IPS-11a (cell line): ENCODE measurements around the gene VPS26B.
"Not testable (repeated sequence)": the region's sequence is repeated elsewhere in the genome, so short reads cannot be mapped to it uniquely, and the experiment has no call there.

Experiments used
- H3K4me3 ChIP-seq: one replicate; pipeline ENCODE4 v1.5.1; 2013; ENCODE audit warnings: low read depth, low read length, control low read depth

Gene VPS26B

DNA sequence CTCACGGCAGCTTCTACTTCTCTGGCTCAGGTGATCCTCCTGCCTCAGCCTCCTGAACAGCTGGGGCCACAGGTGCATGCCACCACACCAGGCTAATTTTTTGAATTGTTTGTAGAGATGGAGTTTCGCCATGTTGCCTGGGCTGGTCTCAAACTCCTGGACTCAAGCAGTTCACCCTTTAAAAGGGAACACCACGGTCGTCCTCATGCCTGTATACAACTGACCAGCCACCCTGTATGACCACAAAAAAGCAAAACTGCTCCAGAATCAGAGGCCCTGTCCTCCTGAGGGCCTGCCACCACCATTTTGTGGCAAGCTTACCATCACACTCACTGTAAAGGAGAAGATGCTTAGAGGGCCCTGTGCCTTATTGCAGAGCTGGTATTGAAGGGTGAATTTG, 53.9 kb downstream of the VPS26B start:
- H3K4me3 ChIP-seq, result no peak overlapping the region

- not testable (repeated sequence) for H3K4me3 ChIP-seq
Observed at GRCh38 chr11:134281635-134282034, 57.2 kb downstream of the VPS26B start.

DNA sequence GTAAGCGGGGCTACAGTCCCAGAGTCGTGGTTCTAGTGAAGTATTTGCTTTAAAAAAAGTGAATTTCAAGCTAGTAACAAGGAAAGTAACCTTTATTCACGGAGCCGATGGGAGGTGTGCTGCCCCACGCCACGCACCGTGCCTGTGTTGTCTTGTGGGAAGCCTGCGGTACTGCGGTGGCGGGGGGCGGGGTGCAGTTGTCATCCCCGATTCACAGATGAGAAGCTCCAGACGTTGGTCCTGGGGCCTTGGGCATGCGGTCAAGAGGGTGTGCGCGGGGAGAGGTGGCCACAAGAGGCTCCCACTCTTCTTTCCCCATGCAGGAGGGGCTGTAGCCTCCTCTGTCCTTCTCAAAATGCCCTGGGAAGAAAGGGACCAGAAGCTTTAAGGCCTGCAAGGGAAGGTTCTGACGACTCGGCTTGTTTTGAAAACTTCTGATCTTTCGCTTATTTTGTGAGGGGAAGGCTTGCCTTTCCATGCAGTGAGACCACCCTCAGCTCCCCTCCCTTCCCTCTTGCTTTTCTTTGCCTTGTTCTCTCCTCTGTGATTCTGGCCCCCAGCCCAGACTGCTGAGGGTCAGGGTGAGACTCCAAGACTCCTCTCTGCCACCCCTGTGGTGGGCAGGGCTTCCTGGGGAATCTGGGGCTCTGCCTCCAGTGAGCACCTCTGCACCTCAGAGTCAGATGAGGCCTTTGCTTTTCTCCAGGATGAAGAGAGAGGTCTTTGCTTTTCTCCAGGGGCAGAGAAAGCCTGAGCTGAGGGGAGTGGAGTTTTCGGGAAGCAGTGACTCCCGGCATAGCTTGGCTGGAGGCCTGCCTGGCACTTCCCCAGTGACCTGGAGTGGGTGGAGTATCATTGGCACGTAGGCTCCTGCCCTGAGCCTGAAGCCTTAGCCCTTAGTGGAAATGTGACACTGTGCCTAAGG, 57.9 kb downstream of the VPS26B start:
- no peak overlapping the region for H3K4me3 ChIP-seq

DNA sequence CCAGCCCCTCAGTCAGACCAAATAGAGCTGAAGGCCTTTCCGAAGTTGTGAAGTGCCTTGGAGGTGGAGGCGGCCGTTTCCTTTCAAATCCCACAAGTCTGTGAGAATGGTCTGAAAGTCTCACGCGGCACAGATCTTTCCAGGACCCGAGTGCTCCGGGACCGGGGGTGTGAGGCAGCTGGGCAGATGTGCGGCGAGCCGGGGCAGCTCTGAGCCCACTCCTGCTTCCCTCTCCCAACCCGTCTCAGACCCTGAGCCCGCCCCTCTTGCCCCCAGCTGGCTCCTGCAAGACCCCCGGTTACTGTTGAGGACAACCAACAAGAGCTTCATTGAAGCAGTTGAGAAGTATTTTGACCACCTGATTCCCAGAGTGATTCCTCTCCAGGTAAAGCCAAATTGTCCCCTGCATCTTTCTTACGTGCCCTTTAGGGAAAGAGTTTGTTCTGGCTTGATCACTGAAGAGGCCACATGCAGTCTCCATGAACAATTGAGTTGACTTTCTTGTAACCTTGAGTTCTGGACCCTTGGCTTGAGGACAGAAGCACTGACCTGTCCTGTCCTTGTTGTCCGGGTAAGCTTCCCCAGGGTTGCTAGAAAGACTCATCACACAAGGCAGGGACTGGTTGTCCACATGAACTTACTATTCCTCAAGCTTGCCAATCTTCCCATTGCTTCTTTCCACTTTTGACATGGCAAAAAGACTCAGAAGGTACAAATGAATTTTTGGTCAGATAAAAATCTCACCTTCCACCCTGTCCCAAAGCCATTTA, 59.2 kb downstream of the VPS26B start:
- H3K4me3 ChIP-seq, result no peak overlapping the region

DNA sequence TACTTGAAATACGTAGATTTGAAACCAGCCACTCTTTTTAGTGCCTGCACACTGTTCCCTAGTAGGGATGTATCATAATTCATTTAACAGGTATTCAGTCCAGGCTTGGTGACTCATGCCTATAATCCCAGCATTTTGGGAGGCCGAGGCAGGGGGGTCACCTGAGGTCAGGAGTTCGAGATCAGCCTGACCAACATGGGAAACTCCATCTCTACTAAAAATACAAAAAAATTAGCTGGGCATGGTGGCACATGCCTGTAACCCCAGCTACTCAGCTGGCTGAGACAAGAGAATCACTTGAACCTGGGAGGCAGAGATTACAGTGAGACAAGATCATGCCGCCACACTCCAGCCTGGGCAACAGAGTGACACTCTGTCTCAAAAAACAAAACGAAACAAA, 59.9 kb downstream of the VPS26B start:
- H3K4me3 ChIP-seq, result not testable (repeated sequence)

DNA sequence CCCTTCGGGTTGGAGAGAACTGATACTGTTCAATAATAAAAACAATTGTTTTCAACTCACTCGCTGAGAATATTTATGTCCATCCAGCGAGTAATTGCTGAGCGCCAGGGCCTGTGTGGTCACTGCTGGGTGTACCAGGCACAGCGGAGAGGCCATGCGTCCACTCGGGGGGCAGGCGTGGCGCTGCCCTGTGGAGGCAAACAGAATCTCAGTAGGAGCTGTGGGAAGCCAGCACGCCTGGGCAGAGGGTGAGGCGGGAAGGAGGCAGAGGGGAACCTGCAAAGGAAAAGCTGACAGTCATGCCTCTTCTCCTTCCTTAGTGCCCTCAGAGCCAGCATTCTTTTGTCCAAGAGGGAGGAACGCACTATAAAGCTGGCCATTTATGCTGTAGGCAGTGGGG, 63.1 kb downstream of the VPS26B start:
- H3K4me3 ChIP-seq, result no peak overlapping the region

DNA sequence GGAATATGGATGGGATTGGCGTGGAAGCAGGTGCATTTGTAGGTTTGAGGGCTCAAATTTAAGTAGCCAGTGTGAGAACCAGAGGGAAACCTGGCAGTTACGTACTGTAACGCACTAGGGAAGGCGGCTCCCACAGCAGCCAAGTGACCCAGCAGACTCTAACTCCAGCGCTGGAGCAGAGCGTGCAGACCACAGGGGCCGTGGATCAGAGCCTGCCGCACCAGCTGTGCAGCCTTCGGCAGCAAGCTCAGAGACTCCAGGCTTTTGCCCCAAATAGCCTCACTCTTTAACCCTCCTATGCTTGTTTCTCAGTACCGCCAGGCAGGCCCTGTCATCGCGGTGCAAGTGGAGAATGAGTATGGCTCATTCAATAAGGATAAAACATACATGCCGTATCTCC, 64.0 kb downstream of the VPS26B start:
- H3K4me3 ChIP-seq, result no peak overlapping the region

DNA sequence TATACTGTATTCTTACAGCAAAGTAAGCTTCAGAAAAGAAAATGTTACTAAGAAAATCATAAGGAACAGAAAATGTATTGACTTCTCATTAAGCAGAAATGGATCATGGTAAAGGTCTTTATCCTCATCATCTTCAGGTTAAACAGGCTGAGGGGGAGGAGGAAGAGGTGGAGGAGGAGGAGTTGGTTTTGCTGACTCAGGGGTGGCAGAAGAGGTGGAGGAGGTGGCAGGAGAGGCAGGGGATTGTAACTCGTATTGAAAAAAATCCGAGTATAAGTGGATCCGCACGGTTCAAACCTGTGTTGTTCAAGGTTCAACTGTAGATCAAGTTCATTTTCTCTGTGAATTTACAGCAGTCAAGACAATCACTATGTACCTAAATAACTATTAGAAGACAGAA, 64.7 kb downstream of the VPS26B start:
- no peak overlapping the region for H3K4me3 ChIP-seq

DNA sequence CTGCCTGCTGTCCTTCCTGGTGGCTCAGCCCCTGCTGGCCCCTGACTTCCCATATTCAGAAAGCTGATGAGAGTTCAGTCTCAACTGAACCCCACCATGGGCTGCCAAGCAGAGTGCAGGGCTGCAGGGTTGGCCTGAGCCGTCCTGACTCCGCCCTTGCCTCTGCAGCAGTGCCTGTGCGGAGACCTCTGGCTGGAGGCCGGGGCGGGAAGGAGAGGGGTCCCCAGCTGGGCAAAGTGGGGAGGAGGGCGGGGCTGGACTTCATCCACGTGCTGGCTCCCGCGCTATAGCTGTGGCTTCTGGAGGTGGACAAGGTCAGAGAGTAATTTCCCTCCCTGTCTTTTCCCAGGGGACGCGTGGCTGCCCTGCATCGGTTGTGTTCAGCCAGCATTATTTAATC, 65.3 kb downstream of the VPS26B start:
- no peak overlapping the region for H3K4me3 ChIP-seq

- no peak overlapping the region for H3K4me3 ChIP-seq
Observed at GRCh38 chr11:134290646-134291045, 66.2 kb downstream of the VPS26B start.

GRCh38 chr11:134291196-134291595, 66.7 kb downstream of the VPS26B start:
- no peak overlapping the region for H3K4me3 ChIP-seq

GRCh38 chr11:134292661-134293060, 68.2 kb downstream of the VPS26B start:
- H3K4me3 ChIP-seq, result no peak overlapping the region

- no peak overlapping the region for H3K4me3 ChIP-seq
Observed at GRCh38 chr11:134293119-134294113, 68.9 kb downstream of the VPS26B start.

DNA sequence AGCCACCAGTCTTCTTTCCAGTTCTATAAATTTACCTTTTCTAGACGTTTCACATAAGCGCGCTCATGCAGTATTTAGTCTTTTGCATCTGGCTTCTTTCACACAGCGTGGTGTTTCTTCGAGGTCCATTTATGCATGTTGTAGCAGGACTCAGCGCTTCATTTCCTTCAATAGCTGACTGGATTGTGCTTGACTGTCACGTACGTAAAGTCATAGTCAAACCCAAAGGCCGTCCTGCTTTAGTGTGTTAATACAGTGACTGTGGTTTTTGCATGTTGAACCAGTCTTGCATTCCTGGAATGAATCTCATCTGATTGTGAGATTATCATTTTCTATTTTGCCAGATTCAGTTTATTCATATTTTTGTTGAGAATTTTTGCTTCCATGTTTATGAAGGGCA, 70.2 kb downstream of the VPS26B start:
- H3K4me3 ChIP-seq, result no peak overlapping the region
